HG03280 (cell line): ENCODE data around the gene NACA2.
"Not testable (repeated sequence)": the region's sequence is repeated elsewhere in the genome, so short reads cannot be mapped to it uniquely, and the experiment has no call there.

Source experiments
- ATAC-seq: cut with Tn5 transposase; IDR thresholded peaks from one replicate; pipeline ENCODE4 v1.9.1; 2021; ENCODE audit warnings: mild to moderate bottlenecking, moderate library complexity; ENCODE audit not compliant: unreplicated experiment

Gene NACA2

DNA sequence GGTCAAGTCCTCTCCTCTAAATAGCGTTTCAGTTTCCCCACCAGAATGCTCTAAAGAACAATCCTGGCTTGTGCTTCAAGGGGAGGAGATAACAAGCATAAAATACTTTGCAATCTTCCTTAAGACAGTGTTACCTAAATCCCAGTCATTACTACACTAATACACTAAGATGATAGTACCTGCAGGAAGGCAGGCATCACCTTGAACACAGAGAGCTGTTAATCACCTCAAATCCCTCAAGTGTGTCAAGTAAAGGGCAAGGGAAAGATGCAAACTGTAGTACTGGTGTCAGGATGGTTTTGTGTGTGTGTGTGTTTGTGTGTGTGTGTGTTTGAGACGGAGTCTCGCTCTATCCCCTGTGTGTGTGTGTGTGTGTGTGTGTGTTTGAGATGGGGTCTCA, 36.8 kb downstream of the NACA2 start:
- no peak for ATAC-seq

DNA sequence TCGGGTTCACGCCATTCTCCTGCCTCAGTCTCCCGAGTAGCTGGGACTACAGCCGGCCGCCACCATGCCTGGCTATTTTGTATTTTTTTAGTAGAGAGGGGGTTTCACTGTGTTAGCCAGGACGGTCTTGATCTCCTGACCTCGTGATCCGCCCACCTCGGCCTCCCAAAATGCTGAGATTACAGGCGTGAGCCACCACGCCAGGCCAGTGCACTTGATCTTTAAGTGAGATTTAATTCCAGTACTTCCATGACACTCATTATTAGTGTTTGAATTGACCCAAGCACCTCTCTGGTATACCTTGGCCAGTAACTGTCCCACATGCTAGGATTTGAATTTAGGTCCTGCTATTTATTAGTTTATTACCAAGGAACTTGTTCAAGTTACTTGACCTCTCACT, 38.5 kb downstream of the NACA2 start:
- ATAC-seq = not testable (repeated sequence)

DNA sequence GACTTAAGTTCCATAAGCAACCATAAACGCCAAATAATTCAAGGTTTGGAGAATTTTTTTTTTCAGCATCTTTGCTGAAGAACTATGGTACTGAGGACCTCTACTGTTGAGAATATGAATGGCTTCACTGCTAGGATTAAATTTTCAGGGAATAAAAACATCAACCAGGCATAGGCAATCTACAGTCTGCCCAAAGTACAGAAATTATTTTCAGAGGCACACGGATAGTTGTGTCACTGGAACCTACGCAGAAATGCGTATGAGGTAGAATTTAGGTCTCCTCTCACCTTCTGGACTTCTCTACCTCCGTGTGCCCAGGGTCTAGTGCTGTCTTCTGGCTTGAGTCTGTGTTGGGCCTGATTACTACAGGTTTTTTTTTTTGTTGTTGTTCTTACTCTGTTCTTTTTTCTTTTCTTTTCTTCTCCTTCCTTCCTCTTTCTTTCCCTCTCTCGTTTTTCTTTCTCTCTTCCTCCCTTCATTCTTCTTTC, 39.7 kb downstream of the NACA2 start:
- no peak for ATAC-seq

DNA sequence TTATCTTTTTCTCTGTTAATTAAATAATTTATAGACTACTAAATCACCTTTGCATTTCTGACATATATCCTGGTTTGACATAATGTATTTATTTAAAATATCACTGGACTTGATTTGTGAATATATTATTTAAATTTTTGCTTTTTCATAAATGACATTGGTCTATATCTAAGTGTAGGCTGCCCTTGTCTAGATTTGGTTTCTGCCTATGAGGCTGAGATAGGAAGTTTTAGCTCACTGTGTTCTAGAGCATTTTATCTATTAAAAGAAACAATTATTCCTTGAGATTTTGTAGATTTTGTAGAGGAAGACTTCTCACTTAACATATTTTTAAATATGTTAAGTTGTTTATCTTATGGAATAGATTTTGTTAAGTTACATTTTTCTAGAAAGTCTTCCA, 43.9 kb downstream of the NACA2 start:
- ATAC-seq = no peak

DNA sequence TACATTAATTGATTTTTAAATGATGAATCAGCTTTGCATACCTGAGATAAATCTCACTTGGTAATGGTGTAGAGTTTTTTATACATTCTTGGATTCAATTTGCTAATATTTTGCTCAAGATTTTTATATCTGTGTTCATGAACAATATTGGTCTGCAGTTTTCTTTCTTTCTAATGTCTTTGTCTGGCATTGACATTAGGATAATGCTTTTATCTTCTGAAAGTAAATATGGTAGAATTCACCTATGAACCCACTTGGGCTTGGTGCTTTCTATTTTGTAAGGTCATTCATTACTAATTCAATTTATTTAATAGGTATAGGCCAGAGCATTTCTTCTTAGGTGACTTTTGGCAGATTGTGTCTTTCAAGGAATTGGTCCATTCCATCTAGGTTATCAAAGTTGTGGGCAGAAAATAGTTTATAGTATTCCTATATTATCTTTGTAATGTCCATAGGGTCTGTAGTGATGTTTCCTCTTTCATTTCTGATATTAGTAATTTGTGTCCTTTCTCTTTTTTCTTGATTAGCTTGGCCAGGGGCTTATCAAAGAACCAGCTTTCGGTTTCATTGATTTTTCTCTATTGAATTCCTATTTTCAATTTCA, 45.6 kb downstream of the NACA2 start:
- ATAC-seq = no peak

DNA sequence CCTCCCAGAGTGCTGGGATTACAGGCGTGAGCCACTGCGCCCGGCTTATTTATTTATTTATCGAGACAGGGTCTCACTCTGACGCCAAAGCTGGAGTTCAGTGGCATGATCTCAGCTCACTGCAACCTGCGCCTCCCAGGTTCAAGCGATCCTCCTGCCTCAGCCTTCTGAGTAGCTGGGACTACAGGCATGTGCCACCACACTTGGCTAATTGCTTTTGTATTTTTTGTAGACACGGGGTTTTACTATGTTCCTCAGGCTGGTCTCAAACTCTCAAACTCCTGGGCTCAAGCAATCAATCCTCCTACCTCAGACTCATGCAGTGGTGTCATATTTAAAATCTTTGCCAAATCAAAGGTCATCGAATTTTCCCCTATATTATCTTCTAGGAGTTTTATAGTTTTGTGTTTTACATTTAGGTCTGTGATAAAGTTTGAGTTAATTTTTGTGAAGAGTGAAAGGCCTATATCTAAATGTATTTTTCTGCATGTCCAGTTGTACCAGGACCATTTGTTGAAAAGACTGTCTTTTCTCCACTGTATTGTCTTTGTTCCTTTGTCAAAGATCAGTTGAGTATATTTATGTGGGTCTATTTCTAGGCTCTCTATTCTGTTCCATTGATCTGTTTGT, 47.1 kb downstream of the NACA2 start:
- no peak for ATAC-seq

DNA sequence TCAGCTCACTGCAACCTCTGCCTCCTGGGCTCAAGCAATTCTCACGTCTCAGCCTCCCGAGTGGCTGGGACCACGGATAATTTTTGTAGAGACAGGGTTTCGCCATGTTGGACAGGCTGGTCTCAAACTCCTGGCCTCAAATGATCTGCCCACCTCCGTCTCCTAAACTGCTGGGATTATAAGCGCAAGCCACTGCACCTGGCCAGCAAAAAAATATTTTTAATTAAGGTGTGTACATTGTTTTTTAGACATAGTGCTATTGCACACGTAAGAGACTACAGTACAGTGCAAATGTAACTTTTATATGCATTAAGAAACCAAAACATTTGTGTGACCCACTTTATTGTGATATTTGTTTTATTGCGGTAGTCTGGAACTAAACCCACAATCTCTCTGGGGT, 49.0 kb downstream of the NACA2 start:
- ATAC-seq = no peak

DNA sequence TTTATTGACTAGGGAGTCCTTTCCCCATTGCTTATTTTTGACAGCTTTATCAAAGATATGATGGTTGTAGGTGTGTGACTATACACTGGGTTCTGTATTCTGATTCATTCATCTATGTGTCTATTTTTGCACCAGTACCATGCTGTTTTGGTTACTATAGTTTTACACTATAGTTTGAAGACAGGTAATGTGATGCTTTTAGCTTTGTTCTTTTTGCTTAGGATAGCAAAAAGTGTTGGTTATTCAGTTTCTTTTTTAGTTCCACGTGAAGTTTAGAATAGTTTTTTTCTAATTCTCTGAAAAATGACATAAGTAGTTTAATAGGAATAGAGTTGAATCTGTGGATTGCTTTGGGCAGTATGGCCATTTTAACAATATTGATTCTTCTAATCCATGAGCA, 50.1 kb downstream of the NACA2 start:
- ATAC-seq = no peak
